Lower leg skin (tissue), 3 donors: Measurements from ENCODE around the gene SLC41A3.

Experiments
- CTCF ChIP-seq, 3 donors: fragments of 450-650 bp; IDR thresholded peaks; one replicate each; pipeline ENCODE4 v1.5.1; 2016; ENCODE audit warnings: antibody characterized with exemption in 3 of 3, mild to moderate bottlenecking in 3 of 3, moderate library complexity in 2 of 3
- POLR2A ChIP-seq, 2 donors: fragments of 450-650 bp; IDR thresholded peaks; one replicate each; pipeline ENCODE4 v1.6.1; 2016 to 2017; ENCODE audit warnings: antibody characterized with exemption in 2 of 2, mild to moderate bottlenecking in 1 of 2, moderate library complexity in 1 of 2

DNA sequence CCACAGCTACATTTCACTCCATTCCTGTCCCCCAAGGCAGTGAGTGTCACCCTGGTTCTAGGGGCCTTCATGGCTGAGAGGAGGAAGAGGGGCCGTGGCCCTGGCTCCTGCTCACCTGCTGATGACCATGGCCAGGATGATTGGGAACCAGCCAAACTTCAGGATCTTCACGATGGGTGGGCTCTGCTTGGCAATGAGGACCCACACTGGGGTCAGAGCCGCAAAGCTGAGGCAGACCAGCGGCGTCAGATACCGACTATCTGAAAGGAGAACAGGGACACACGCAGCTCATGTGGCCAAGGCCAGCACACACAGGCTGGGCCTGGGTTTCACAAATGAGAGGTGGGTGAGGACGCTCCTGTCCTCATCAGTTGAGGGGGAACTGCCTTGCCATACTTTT lies 67.3 kb downstream of the SLC41A3 start:
- TF ChIP-seq CTCF (IDR thresholded peaks at IDR 0.05) (no peak), POLR2A (IDR thresholded peaks at IDR 0.05) (no peak)
